HEK293 (cell line): ENCODE measurements around the gene MTMR3.

ENCODE experiments used
- ATF2 ChIP-seq: fragments of 450-650 bp; formaldehyde crosslinking; IDR thresholded peaks from 2 replicates; pipeline ENCODE4 v1.5.1; 2016; ENCODE audit warnings: missing biosample characterization, missing genetic modification characterization, low read depth
- FEZF1 ChIP-seq: fragments of 450-650 bp; formaldehyde crosslinking; IDR thresholded peaks from 2 replicates; pipeline ENCODE4 v1.5.1; 2016; ENCODE audit warnings: missing biosample characterization, missing genetic modification characterization
- HIC1 ChIP-seq: fragments of 450-650 bp; formaldehyde crosslinking; IDR thresholded peaks from 2 replicates; pipeline ENCODE4 v1.5.1; 2016; ENCODE audit warnings: missing biosample characterization, missing genetic modification characterization
- KLF10 ChIP-seq: fragments of 450-650 bp; IDR thresholded peaks from 2 replicates; pipeline ENCODE4 v1.5.1; 2018; ENCODE audit warnings: missing biosample characterization, mild to moderate bottlenecking, missing genetic modification characterization
- KLF17 ChIP-seq: fragments of 450-650 bp; formaldehyde crosslinking; IDR thresholded peaks from 2 replicates; pipeline ENCODE4 v1.5.1; 2016; ENCODE audit warnings: missing biosample characterization, missing genetic modification characterization
- PRDM6 ChIP-seq: fragments of 450-650 bp; formaldehyde crosslinking; IDR thresholded peaks from 2 replicates; pipeline ENCODE4 v1.5.1; 2017; ENCODE audit warnings: missing biosample characterization, missing genetic modification characterization
- RBAK ChIP-seq: fragments of 450-650 bp; formaldehyde crosslinking; IDR thresholded peaks from 2 replicates; pipeline ENCODE4 v1.5.1; 2016; ENCODE audit warnings: missing biosample characterization, missing genetic modification characterization
- SP7 ChIP-seq: fragments of 450-650 bp; formaldehyde crosslinking; IDR thresholded peaks from 2 replicates; pipeline ENCODE4 v1.5.1; 2016; ENCODE audit warnings: missing biosample characterization, missing genetic modification characterization
- ZBTB44 ChIP-seq: fragments of 450-650 bp; IDR thresholded peaks from 2 replicates; pipeline ENCODE4 v1.5.1; 2018; ENCODE audit warnings: missing biosample characterization, mild to moderate bottlenecking, missing genetic modification characterization
- ZBTB6 ChIP-seq: fragments of 450-650 bp; formaldehyde crosslinking; IDR thresholded peaks from 2 replicates; pipeline ENCODE4 v1.5.1; 2017; ENCODE audit warnings: missing biosample characterization, missing genetic modification characterization
- ZEB2 ChIP-seq: fragments of 450-650 bp; formaldehyde crosslinking; IDR thresholded peaks from 2 replicates; pipeline ENCODE4 v1.5.1; 2016; ENCODE audit warnings: missing biosample characterization, missing genetic modification characterization
- ZFP69B ChIP-seq: fragments of 450-650 bp; formaldehyde crosslinking; IDR thresholded peaks from 2 replicates; pipeline ENCODE4 v1.5.1; 2016; ENCODE audit warnings: missing biosample characterization, missing genetic modification characterization
- ZNF148 ChIP-seq: fragments of 450-650 bp; formaldehyde crosslinking; IDR thresholded peaks from 2 replicates; pipeline ENCODE4 v1.5.0; 2017; ENCODE audit warnings: missing biosample characterization, missing genetic modification characterization, borderline replicate concordance
- ZNF157 ChIP-seq: fragments of 450-650 bp; formaldehyde crosslinking; IDR thresholded peaks from 2 replicates; pipeline ENCODE4 v1.5.1; 2016; ENCODE audit warnings: missing biosample characterization, missing genetic modification characterization
- ZNF174 ChIP-seq: fragments of 450-650 bp; formaldehyde crosslinking; IDR thresholded peaks from 2 replicates; pipeline ENCODE4 v1.5.0; 2017; ENCODE audit warnings: missing biosample characterization, mild to moderate bottlenecking, missing genetic modification characterization
- ZNF24 ChIP-seq: fragments of 450-650 bp; formaldehyde crosslinking; IDR thresholded peaks from 2 replicates; pipeline ENCODE4 v1.5.1; 2016; ENCODE audit warnings: missing biosample characterization, missing genetic modification characterization
- ZNF324 ChIP-seq: fragments of 450-650 bp; formaldehyde crosslinking; IDR thresholded peaks from 2 replicates; pipeline ENCODE4 v1.5.1; 2016; ENCODE audit warnings: missing biosample characterization, missing genetic modification characterization
- ZNF362 ChIP-seq: fragments of 450-650 bp; formaldehyde crosslinking; IDR thresholded peaks from 2 replicates; pipeline ENCODE4 v1.5.1; 2016; ENCODE audit warnings: missing biosample characterization, missing genetic modification characterization
- ZNF366 ChIP-seq: fragments of 450-650 bp; formaldehyde crosslinking; conservative IDR thresholded peaks from 2 replicates; pipeline ENCODE4 v1.5.1; 2016; ENCODE audit warnings: missing biosample characterization, missing genetic modification characterization
- ZNF549 ChIP-seq: fragments of 450-650 bp; IDR thresholded peaks from 2 replicates; pipeline ENCODE4 v1.5.1; 2018; ENCODE audit warnings: missing biosample characterization, missing genetic modification characterization, mild to moderate bottlenecking, inconsistent platforms, moderate library complexity
- ZNF571 ChIP-seq: fragments of 450-650 bp; formaldehyde crosslinking; IDR thresholded peaks from 2 replicates; pipeline ENCODE4 v1.5.0; 2017; ENCODE audit warnings: missing biosample characterization, missing genetic modification characterization
- ZNF639 ChIP-seq: fragments of 450-650 bp; formaldehyde crosslinking; IDR thresholded peaks from 2 replicates; pipeline ENCODE4 v1.5.1; 2016; ENCODE audit warnings: missing biosample characterization, missing genetic modification characterization
- ZNF747 ChIP-seq: fragments of 450-650 bp; formaldehyde crosslinking; IDR thresholded peaks from 2 replicates; pipeline ENCODE4 v1.5.1; 2016; ENCODE audit warnings: missing biosample characterization, missing genetic modification characterization
- ZSCAN18 ChIP-seq: fragments of 450-650 bp; formaldehyde crosslinking; IDR thresholded peaks from 2 replicates; pipeline ENCODE4 v1.5.1; 2016; ENCODE audit warnings: missing biosample characterization, missing genetic modification characterization

Gene MTMR3

GRCh38 chr22:29914165-29914564, 31.2 kb downstream of the MTMR3 start (continued):
- TF ChIP-seq ZBTB44 = peak; percentile 54; the same call in 1 of the 2 replicates
- no peak for TF ChIP-seq ZNF571 (tag by site-specific recombination)
- TF ChIP-seq ZNF639 (tag by site-specific recombination) = peak; percentile 63; the same call in 1 of the 2 replicates
- no peak for TF ChIP-seq ZBTB6 (tag by site-specific recombination)
- no peak for TF ChIP-seq KLF10 (tag by site-specific recombination)
- TF ChIP-seq ZFP69B (tag by site-specific recombination) = peak; percentile 23; the same call in 1 of the 2 replicates
- TF ChIP-seq SP7 (tag by site-specific recombination) = peak; percentile 100
- TF ChIP-seq ZSCAN18 (tag by site-specific recombination) = no peak
- peak; percentile 84 for TF ChIP-seq PRDM6
- TF ChIP-seq RBAK = no peak
- peak; percentile 45; the same call in 1 of the 2 replicates for TF ChIP-seq HIC1 (tag by site-specific recombination)
- no peak for TF ChIP-seq ZNF174 (tag by site-specific recombination)
- no peak for TF ChIP-seq ZNF549 (tag by site-specific recombination)
- no peak for TF ChIP-seq ZNF324 (tag by site-specific recombination)
- TF ChIP-seq ATF2 (tag by site-specific recombination) = 0 out of 2 replicates have a peak, but pooled peaks have one; percentile 35
- peak; percentile 92 for TF ChIP-seq ZNF362 (tag by site-specific recombination)
- TF ChIP-seq ZNF148 (tag by site-specific recombination) = no peak
- peak; percentile 37 for TF ChIP-seq FEZF1 (tag by site-specific recombination)
- peak; percentile 94 for TF ChIP-seq ZNF366 (tag by site-specific recombination)
- TF ChIP-seq ZNF24 (tag by site-specific recombination) = peak; percentile 65; the same call in 1 of the 2 replicates
- 0 out of 2 replicates have a peak, but pooled peaks have one; percentile 19 for TF ChIP-seq KLF17
- peak; percentile 91 for TF ChIP-seq ZEB2 (tag by site-specific recombination)
- no peak for TF ChIP-seq ZNF157 (tag by site-specific recombination)
- no peak for TF ChIP-seq ZNF747 (tag by site-specific recombination)
